ENCODE results near the gene RFTN2.

DNA sequence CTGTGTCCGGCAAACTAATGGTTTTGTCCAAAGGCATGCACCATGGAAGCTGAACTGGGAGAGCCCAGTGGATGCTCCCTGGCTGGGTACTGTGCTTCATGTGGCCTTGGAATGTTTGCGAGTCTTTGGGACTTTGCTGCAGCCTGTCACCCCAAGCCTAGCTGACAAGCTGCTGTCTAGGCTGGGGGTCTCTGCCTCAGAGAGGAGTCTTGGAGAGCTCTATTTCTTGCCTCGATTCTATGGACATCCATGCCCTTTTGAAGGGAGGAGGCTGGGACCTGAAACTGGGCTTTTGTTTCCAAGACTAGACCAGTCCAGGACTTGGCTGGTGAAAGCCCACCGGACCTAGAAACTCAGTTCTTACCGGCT, 31.4 kb upstream of the RFTN2 start:
- TF ChIP-seq CTCF (IDR thresholded peaks at IDR 0.05) (no peak), EP300 (IDR thresholded peaks at IDR 0.05) (no peak), POLR2A (IDR thresholded peaks at IDR 0.05; ENCODE audit: low read depth) (no peak), POLR2AphosphoS5 (IDR thresholded peaks at IDR 0.05) (no peak)

Measured in esophagus muscularis mucosa (tissue), 4 donors.